Panc1 (cell line): Measurements from ENCODE around the gene HOXB3. TPM values are rescaled to one million over a fixed set of nuclear protein-coding genes. Genes with fewer than 3 reads are reported as not detected.

Experiments
- ATAC-seq: fragments of 200-7000 bp; cut with Tn5 transposase; 2 replicates; pipeline ENCODE4 v1.9.1; 2020; ENCODE audit warnings: mild to moderate bottlenecking, moderate library complexity
- BruUV-seq: library from RNA; stranded (reverse); fragments of 400-500 nt; replicated peaks from 2 replicates; lab custom pipeline; 2021; lab: Mats Ljungman, UMichigan
- CTCF ChIA-PET: fragments of 300-600 bp; sonication (Branson Sonifier 250); formaldehyde crosslinking; loops from one replicate; lab custom pipeline; 2022; ENCODE audit warnings: antibody characterized with exemption; lab: Charles Lee
- POLR2A ChIA-PET: fragments of 300-600 bp; sonication (Branson Sonifier 250); formaldehyde crosslinking; loops from one replicate; lab custom pipeline; 2022; ENCODE audit warnings: antibody characterized with exemption; lab: Charles Lee
- DNase-seq: peaks from one replicate; pipeline ENCODE4 v3.0.0-alpha.2; 2010; ENCODE audit warnings: low read depth, low spot score
- H3K27ac ChIP-seq: 2 replicates; pipeline ENCODE4 v1.5.1; 2011; ENCODE audit warnings: mild to moderate bottlenecking, low read length, inconsistent platforms
- H3K27me3 ChIP-seq: fragments of 200-500 bp; sonication (Bioruptor generic); 2 replicates; pipeline ENCODE4 v1.6.0; 2014; ENCODE audit warnings: low read length, inconsistent platforms; ENCODE audit not compliant: control insufficient read depth, insufficient read depth
- H3K36me3 ChIP-seq: fragments of 200-500 bp; sonication (Bioruptor generic); 2 replicates; pipeline ENCODE4 v1.5.1; 2014; ENCODE audit warnings: inconsistent platforms, mild to moderate bottlenecking, low read length, moderate library complexity; ENCODE audit not compliant: control insufficient read depth, insufficient read depth
- H3K4me1 ChIP-seq: 2 replicates; pipeline ENCODE4 v1.5.1; 2011; ENCODE audit warnings: inconsistent platforms, mild to moderate bottlenecking, low read length, moderate library complexity; ENCODE audit not compliant: control insufficient read depth, insufficient read depth
- H3K4me3 ChIP-seq, 2 experiments: 2 replicates each; pipeline ENCODE4 v1.5.1; 2011 to 2012; ENCODE audit warnings: low read depth in 2 of 2, low read length in 2 of 2, mild to moderate bottlenecking in 2 of 2, inconsistent platforms in 1 of 2, moderate library complexity in 1 of 2
- H3K9me3 ChIP-seq: fragments of 200-500 bp; sonication (Bioruptor generic); 2 replicates; pipeline ENCODE4 v1.5.1; 2014; ENCODE audit warnings: low read depth, mild to moderate bottlenecking, inconsistent platforms, low read length, moderate library complexity; ENCODE audit not compliant: control insufficient read depth, insufficient read depth
- CTCF ChIP-seq: fragments of 450-650 bp; IDR thresholded peaks from 2 replicates; pipeline ENCODE4 v1.5.1; 2017; ENCODE audit warnings: mild to moderate bottlenecking
- POLR2AphosphoS5 ChIP-seq: IDR thresholded peaks from 2 replicates; pipeline ENCODE4 v1.6.1; 2012; ENCODE audit warnings: mild to moderate bottlenecking, low read depth, low read length, moderate library complexity
- REST ChIP-seq, 2 experiments: IDR thresholded peaks; 2 replicates each; pipeline ENCODE4 v1.6.1; 2011 to 2012; ENCODE audit warnings: low read depth in 2 of 2, control low read depth in 1 of 2, low read length in 1 of 2, mild to moderate bottlenecking in 1 of 2, moderate library complexity in 1 of 2; ENCODE audit not compliant: insufficient read depth in 1 of 2
- SIN3A ChIP-seq: IDR thresholded peaks from 2 replicates; pipeline ENCODE4 v1.6.1; 2012; ENCODE audit warnings: low read depth, mild to moderate bottlenecking, low read length, moderate library complexity, borderline replicate concordance; ENCODE audit not compliant: insufficient read depth
- TCF7L2 ChIP-seq: IDR thresholded peaks from 2 replicates; pipeline ENCODE4 v1.6.1; 2011; ENCODE audit warnings: mild to moderate bottlenecking, low read depth, low read length, inconsistent platforms
- in situ Hi-C: cut with HindIII; loops from 2 replicates; pipeline ENCODE4 v1.10.0; 2016; ENCODE audit warnings: low sequenced_read_pairs, low pct_unique_long_range_greater_than_20kb
- intact Hi-C: fragments of 100-400 bp; cut with micrococcal nuclease; formaldehyde crosslinking; loops from one replicate; pipeline ENCODE4 v1.10.0; 2022; ENCODE audit not compliant: unreplicated experiment
- total RNA-seq: library from RNA; stranded (reverse); gene quantifications from one replicate; pipeline ENCODE4 v1.2.1, GENCODE V29; 2021; ENCODE audit not compliant: unreplicated experiment

The HOXB3 gene
- total RNA-seq, 1 experiment from 2014 or later, result 127 TPM

GRCh38 chr17:48613862-48614694 is 24.0 kb upstream of the HOXB3 start:
- no TSS peak for BruUV-seq
- Histone ChIP-seq H3K4me1 (peaks cover 43% of the 10 kb centered on the region), H3K9me3 (no peaks in the 10 kb centered on the region), H3K27ac (peak overlapping the region; percentile 99), H3K4me3 (peak overlapping the region; percentile 68 to 71), H3K36me3 (no peaks in the 10 kb centered on the region; the same call in 1 of the 2 replicates), H3K27me3 (no peaks in the 10 kb centered on the region)
- CTCF ChIA-PET, result interaction anchor here (0.6 to 0.9 kb wide), 4 partner anchors 23 to 476 kb away, joined by 5 to 8 read pairs (median 6); no protein-coding TSS in a partner anchor
- in situ Hi-C loops (no loop called here), intact Hi-C loops (loop anchor here (10.0 kb wide), 1 partner anchor 589 kb away; no protein-coding TSS in a partner anchor)
- DNase-seq (no peak), ATAC-seq (no peak)
- TF ChIP-seq TCF7L2 (peak; percentile 41; the same call in 1 of the 2 replicates), REST (IDR thresholded peaks at IDR 0.05; ENCODE audit: insufficient read depth in 1 of 2, low read depth in 2 of 2, low read length in 1 of 2) (0 out of 4 replicates have a peak, but pooled peaks of 1 of the 2 experiments have one; percentile 56), SIN3A (peak; percentile 70; the same call in 1 of the 2 replicates), POLR2AphosphoS5 (peak; percentile 71), CTCF (no peak)
- POLR2A ChIA-PET, result interaction anchor here (0.6 to 2.4 kb wide), 6 partner anchors 8 to 34 kb away, joined by 3 to 13 read pairs (median 6); partner anchors contain the start of gene HOXB6

DNA sequence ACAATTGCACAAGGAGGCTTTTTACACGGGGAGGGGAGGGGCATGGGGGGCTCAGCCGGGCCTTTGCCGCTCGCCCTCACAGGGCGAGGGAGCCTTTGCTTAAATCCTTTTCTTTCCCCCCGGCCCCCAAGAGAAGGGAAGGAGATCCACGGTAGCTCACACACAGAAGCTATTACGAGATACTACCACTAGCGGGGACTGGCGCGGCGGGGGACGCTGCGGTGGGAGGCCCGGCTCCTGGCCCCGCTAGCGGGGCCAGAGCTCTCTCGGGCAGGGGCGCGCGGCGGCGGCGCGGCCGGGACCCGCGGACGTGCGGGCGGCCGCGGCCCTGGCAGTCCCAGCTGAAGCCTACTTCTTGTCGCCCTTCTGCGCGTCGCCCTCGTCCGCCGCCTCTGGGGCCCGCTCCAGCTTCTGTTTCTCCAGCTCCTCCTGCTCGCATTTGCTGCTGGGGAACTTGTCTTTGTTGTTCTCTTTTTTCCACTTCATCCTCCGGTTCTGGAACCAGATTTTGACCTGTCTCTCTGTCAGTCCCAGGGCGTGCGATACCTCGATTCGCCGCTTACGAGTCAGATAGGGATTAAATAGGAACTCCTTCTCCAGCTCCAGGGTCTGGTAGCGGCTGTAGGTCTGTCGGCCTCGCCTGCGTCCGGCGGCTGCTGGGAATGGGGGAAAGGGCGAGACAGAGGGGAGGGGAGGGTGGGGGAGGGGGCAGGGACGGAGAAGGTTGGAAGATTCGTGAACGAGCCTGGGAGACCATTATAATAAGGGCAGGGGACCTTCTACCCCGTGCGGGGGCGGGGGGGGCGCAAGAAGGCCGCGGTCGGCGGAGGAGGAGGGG is 23.0 kb upstream of the HOXB3 start:
- in situ Hi-C loops (no loop called here), intact Hi-C loops (loop anchor here (10.0 kb wide), 1 partner anchor 588 kb away; no protein-coding TSS in a partner anchor)
- ATAC-seq (peak; percentile 3), DNase-seq (no peak)
- ChIA-PET POLR2A (interaction anchor here (0.6 to 1.1 kb wide), 5 partner anchors 12 to 66 kb away, joined by 3 to 4 read pairs (median 4); no protein-coding TSS in a partner anchor), CTCF (interaction anchor here (0.6 to 1.3 kb wide), 3 partner anchors 19 to 261 kb away, joined by 3 to 5 read pairs (median 4); partner anchors contain the start of gene HOXB5)
- peak; percentile 37; the same call in 1 of the 2 replicates for TF ChIP-seq SIN3A
- TF ChIP-seq POLR2AphosphoS5, result no peak
- peak; percentile 44; the same call in 1 of the 2 replicates for TF ChIP-seq TCF7L2
- TF ChIP-seq CTCF, result no peak
- TSS peak; percentile 80 for BruUV-seq
- H3K4me3 ChIP-seq, result peak overlapping the region; percentile 68 to 71
- H3K27ac ChIP-seq, result peak overlapping the region; percentile 99
- no peaks in the 10 kb centered on the region for H3K27me3 ChIP-seq
- no peaks in the 10 kb centered on the region; the same call in 1 of the 2 replicates for H3K36me3 ChIP-seq
- no peaks in the 10 kb centered on the region for H3K9me3 ChIP-seq
- peaks cover 45% of the 10 kb centered on the region for H3K4me1 ChIP-seq
